B cell (primary cell): Measurements from ENCODE around the gene C14orf39. TPM values are rescaled to one million over a fixed set of nuclear protein-coding genes. Genes with fewer than 3 reads are reported as not detected.

ENCODE experiments used
- ATAC-seq: fragments of 200-7000 bp; cut with Tn5 transposase; one replicate; pipeline ENCODE4 v1.10.0; 2021; ENCODE audit warnings: low read depth, mild to moderate bottlenecking, moderate number of reproducible peaks, moderate library complexity
- CTCF ChIA-PET: fragments of 350-600 bp; sonication (Branson Sonifier 250); formaldehyde crosslinking; loops from one replicate; lab custom pipeline; 2021; ENCODE audit warnings: antibody characterized with exemption, inconsistent platforms; lab: Charles Lee
- POLR2A ChIA-PET: fragments of 350-600 bp; sonication (Branson Sonifier 250); formaldehyde crosslinking; loops from one replicate; lab custom pipeline; 2021; ENCODE audit warnings: antibody characterized with exemption; lab: Charles Lee
- DNase-seq: peaks from one replicate; pipeline ENCODE4 v3.0.0; 2013
- H2AFZ ChIP-seq: 2 replicates; pipeline ENCODE4 v1.6.1; 2012; ENCODE audit warnings: mild to moderate bottlenecking, low read depth, low read length; ENCODE audit not compliant: insufficient read depth, poor library complexity, severe bottlenecking
- H3K27ac ChIP-seq, 2 donors: 1 replicate in 1 of 2; 2 replicates in 1 of 2; pipeline ENCODE4 v1.5.1; 2012 to 2013; ENCODE audit warnings: low read length in 2 of 2, mild to moderate bottlenecking in 2 of 2, moderate library complexity in 1 of 2
- H3K27me3 ChIP-seq, 4 experiments: fragments of 200-600 bp in 1 of 4; sonication (generic) in 1 of 4; replicated peaks in 1 of 4; 1 replicate in 2 of 4; 2 replicates in 2 of 4; pipeline versions ENCODE4 v1.6.1 to v1.7.0; 2013 to 2016; ENCODE audit warnings: low read length in 3 of 4, mild to moderate bottlenecking in 2 of 4, mixed read lengths in 1 of 4, moderate library complexity in 1 of 4; ENCODE audit not compliant: insufficient read depth in 4 of 4, control insufficient read depth in 3 of 4; ENCODE audit errors: control extremely low read depth in 1 of 4
- H3K36me3 ChIP-seq, 2 experiments: replicated peaks in 1 of 2; 1 replicate in 1 of 2; 2 replicates in 1 of 2; pipeline versions ENCODE4 v1.6.1 to v1.7.1; 2013; ENCODE audit warnings: low read length in 1 of 2; ENCODE audit not compliant: insufficient read depth in 2 of 2, control insufficient read depth in 1 of 2; ENCODE audit errors: control extremely low read depth in 1 of 2, extremely low read depth in 1 of 2
- H3K4me1 ChIP-seq, 2 donors: fragments of 200-600 bp in 1 of 2; sonication (generic) in 1 of 2; 1 replicate in 1 of 2; 2 replicates in 1 of 2; pipeline versions ENCODE4 v1.5.1 to v1.6.1; 2013 to 2017; ENCODE audit warnings: low read length in 2 of 2; ENCODE audit not compliant: control insufficient read depth in 2 of 2, insufficient read depth in 2 of 2
- H3K4me2 ChIP-seq: replicated peaks from 2 replicates; pipeline ENCODE3; 2012; ENCODE audit warnings: mild to moderate bottlenecking, low read depth, low read length; ENCODE audit not compliant: poor library complexity, severe bottlenecking
- H3K4me3 ChIP-seq, 5 experiments: fragments of 200-600 bp in 1 of 5; sonication (generic) in 1 of 5; 1 replicate in 3 of 5; 2 replicates in 2 of 5; pipeline versions ENCODE4 v1.5.1 to v1.7.0; 2011 to 2016; ENCODE audit warnings: low read length in 4 of 5, mild to moderate bottlenecking in 4 of 5, low read depth in 2 of 5, control low read depth in 1 of 5, moderate library complexity in 1 of 5; ENCODE audit not compliant: insufficient read depth in 1 of 5; ENCODE audit errors: control extremely low read depth in 1 of 5, extremely low read depth in 1 of 5
- H3K79me2 ChIP-seq: fragments of 200-600 bp; sonication (generic); one replicate; pipeline ENCODE4 v1.6.0; 2016; ENCODE audit warnings: low read length; ENCODE audit not compliant: control insufficient read depth, insufficient read depth
- H3K9ac ChIP-seq: fragments of 200-600 bp; sonication (generic); 2 replicates; pipeline ENCODE4 v1.6.1; 2017; ENCODE audit warnings: mild to moderate bottlenecking, low read length, moderate library complexity
- H3K9me3 ChIP-seq, 3 donors: one replicate each; pipeline versions ENCODE4 v1.6.1 to v1.7.1; 2013; ENCODE audit warnings: low read length in 2 of 3; ENCODE audit not compliant: control insufficient read depth in 2 of 3, insufficient read depth in 1 of 3; ENCODE audit errors: control extremely low read depth in 1 of 3
- H4K20me1 ChIP-seq: 2 replicates; pipeline ENCODE4 v1.6.0; 2012; ENCODE audit warnings: mild to moderate bottlenecking, low read length; ENCODE audit not compliant: insufficient read depth, control insufficient read depth, poor library complexity, severe bottlenecking
- H3K27ac Mint-ChIP-seq: one replicate; pipeline ENCODE4 v1.8.0; 2021; ENCODE audit warnings: mixed read lengths
- H3K27me3 Mint-ChIP-seq: one replicate; pipeline ENCODE4 v1.8.0; 2021; ENCODE audit warnings: mixed read lengths
- H3K4me1 Mint-ChIP-seq: one replicate; pipeline ENCODE4 v1.8.0; 2021; ENCODE audit warnings: mixed read lengths
- H3K4me3 Mint-ChIP-seq: one replicate; pipeline ENCODE4 v1.8.0; 2021; ENCODE audit warnings: mixed read lengths
- H3K9me3 Mint-ChIP-seq: one replicate; pipeline ENCODE4 v1.8.0; 2022; ENCODE audit warnings: mixed read lengths; ENCODE audit not compliant: insufficient read depth
- EZH2 ChIP-seq: IDR thresholded peaks from 2 replicates; pipeline ENCODE4 v1.6.1; 2012; ENCODE audit warnings: borderline replicate concordance, low read depth, mild to moderate bottlenecking, moderate library complexity, low read length; ENCODE audit not compliant: insufficient read depth, poor library complexity, severe bottlenecking
- WGBS: methylation state at CpG from one replicate; pipeline ENCODE4 v1.1.5; 2013; ENCODE audit warnings: missing lambda C conversion rate; ENCODE audit not compliant: insufficient coverage; 5-methylcytosine and 5-hydroxymethylcytosine counted together
- intact Hi-C: fragments of 100-400 bp; cut with micrococcal nuclease; formaldehyde crosslinking; loops from one replicate; pipeline ENCODE4 v1.10.0; 2022
- polyA plus RNA-seq: library from polyadenylated mRNA; depleted of rRNA; stranded (reverse); fragments of >200 nt; gene quantifications from 2 replicates; pipeline ENCODE4 v1.2.3, GENCODE V29; 2012
- total RNA-seq, 2 donors: library from RNA; stranded (reverse); fragments of 120-200 nt in 1 of 2; gene quantifications; 1 replicate in 1 of 2; 2 replicates in 1 of 2; pipeline versions ENCODE4 v1.2.3 to v1.2.4, GENCODE V29; 2013 to 2022
- TF ChIP-seq, protein P1 (sequence below): fragments of 200-600 bp; IDR thresholded peaks from one replicate; pipeline ENCODE4 v1.8.0; 2022; ENCODE audit warnings: antibody characterized with exemption, mild to moderate bottlenecking

The C14orf39 gene
- total and polyA plus RNA-seq, 2 donors (not counting 1 experiment from before 2014, with no cell fraction given), result not detected

DNA sequence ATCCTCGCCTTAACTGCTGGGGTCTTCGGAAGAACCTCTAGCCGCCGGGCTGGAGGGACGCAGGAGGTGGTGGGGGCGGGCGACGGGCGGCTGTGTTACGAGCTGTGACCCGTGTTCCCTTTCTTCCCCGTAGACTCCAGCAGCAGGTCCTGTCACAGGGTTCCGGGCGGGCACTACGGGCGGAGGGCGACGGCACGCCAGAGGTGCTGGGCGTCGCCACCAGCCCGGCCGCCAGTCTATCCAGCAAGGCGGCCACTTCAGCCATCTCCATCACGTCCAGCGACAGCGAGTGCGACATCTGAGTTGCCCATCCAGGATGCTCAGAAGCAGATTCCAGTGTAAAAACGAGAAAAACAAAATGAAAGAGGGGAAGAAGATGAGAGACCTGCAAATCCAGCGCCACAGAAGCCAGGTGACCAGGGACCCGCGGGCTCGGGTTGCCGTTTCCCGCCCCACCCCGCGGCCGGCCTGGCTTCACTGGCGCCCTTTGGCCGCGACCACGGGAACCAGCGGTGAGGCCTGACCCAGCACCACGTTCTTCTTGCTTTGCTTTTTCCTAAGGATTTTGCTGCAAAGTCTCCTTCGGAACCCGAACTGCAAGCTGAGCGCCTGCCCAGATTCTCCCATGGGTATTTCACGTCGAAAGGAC, 25.2 kb upstream of the C14orf39 start:
- Histone ChIP-seq H3K27ac (no peak overlapping the region), H3K27me3 (peaks cover 0 to 97% (median 80%) of the 10 kb centered on the region in 4 experiments), H3K79me2 (no peaks in the 10 kb centered on the region), H3K4me2 (peak overlapping the region; percentile 55), H4K20me1 (no peaks in the 10 kb centered on the region), H3K4me1 (peaks cover 32 to 48% of the 10 kb centered on the region in 2 donors), H3K9ac (no peak overlapping the region), H3K9me3 (peaks cover 0 to 53% (median 2%) of the 10 kb centered on the region in 3 donors), H3K4me3 (peak overlapping the region in 1 of 5 experiments; percentile 7), H2AFZ (peak overlapping the region; percentile 28), H3K36me3 (no peaks in the 10 kb centered on the region)
- Mint-ChIP-seq H3K9me3 (no peaks in the 10 kb centered on the region), H3K27ac (no peak overlapping the region), H3K4me3 (peak overlapping the region; percentile 55), H3K4me1 (peaks cover 19% of the 10 kb centered on the region), H3K27me3 (peaks cover 59% of the 10 kb centered on the region)
- intact Hi-C loops, result loop anchor here (5.0 kb wide), 2 partner anchors 126 to 141 kb away; no protein-coding TSS in a partner anchor
- WGBS, result 13% methylated on average over 46 of the region's 49 CpGs
- ATAC-seq (no peak), DNase-seq (peak; percentile 33)
- ChIA-PET CTCF (no interaction called here), POLR2A (no interaction called here)
- TF ChIP-seq EZH2, result peak; percentile 85
- TF ChIP-seq, protein P1, sequence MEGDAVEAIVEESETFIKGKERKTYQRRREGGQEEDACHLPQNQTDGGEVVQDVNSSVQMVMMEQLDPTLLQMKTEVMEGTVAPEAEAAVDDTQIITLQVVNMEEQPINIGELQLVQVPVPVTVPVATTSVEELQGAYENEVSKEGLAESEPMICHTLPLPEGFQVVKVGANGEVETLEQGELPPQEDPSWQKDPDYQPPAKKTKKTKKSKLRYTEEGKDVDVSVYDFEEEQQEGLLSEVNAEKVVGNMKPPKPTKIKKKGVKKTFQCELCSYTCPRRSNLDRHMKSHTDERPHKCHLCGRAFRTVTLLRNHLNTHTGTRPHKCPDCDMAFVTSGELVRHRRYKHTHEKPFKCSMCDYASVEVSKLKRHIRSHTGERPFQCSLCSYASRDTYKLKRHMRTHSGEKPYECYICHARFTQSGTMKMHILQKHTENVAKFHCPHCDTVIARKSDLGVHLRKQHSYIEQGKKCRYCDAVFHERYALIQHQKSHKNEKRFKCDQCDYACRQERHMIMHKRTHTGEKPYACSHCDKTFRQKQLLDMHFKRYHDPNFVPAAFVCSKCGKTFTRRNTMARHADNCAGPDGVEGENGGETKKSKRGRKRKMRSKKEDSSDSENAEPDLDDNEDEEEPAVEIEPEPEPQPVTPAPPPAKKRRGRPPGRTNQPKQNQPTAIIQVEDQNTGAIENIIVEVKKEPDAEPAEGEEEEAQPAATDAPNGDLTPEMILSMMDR, result no peak

DNA sequence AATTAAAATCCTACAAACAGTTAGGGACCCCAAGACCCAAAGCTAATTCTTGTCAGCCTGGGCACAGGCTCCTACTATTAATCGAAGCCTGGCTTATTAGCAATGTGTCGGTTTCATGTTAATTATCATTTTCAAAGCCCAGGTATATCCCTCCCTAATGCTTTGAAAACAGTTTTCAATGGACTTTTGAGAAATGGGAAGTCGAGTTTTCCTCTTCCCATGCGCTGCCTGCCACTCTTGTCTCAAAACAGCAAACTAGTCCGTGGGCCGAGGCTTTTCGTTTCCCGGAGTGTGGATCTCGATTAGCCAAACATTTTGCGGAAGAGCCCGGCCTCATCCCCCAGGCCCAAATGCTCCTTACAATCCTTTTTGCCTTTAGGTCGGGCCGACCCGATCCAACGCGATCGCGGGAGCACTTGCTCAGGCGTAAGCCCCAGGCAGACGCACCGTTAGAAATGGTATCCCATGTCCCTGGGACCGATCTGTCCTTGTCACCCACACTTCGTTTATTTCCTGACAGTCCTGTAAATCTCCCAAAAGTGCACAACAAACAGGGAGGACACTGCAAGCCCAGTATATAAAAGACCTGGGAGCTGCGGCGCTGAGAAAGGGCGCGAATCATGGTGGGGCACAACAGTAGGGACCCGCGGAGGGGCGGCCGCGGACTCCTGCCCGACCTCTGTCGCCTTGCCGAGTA, 24.5 kb upstream of the C14orf39 start:
- no peak for TF ChIP-seq EZH2
- TF ChIP-seq, protein P1, result no peak
- DNase-seq, result peak; percentile 26
- WGBS, result 8% methylated on average over 34 of the region's 35 CpGs

More for the DNA sequence above, 24.5 kb upstream of the C14orf39 start:
- no peaks in the 10 kb centered on the region for H3K79me2 ChIP-seq
- peak overlapping the region; percentile 28 for H2AFZ ChIP-seq
- Mint-ChIP-seq H3K4me3 (peak overlapping the region; percentile 23), H3K4me1 (peaks cover 15% of the 10 kb centered on the region), H3K27ac (no peak overlapping the region), H3K9me3 (no peaks in the 10 kb centered on the region), H3K27me3 (peaks cover 63% of the 10 kb centered on the region)
- no peak overlapping the region for H3K27ac ChIP-seq
- H3K9me3 ChIP-seq, result peaks cover 0 to 47% (median 2%) of the 10 kb centered on the region in 3 donors
- no peaks in the 10 kb centered on the region for H4K20me1 ChIP-seq
- ATAC-seq, result no peak
- H3K4me1 ChIP-seq, result peaks cover 28 to 42% of the 10 kb centered on the region in 2 donors
- H3K4me2 ChIP-seq, result peak overlapping the region; percentile 55
- CTCF ChIA-PET, result no interaction called here
- H3K9ac ChIP-seq, result no peak overlapping the region
- peak overlapping the region in 1 of 5 experiments; percentile 7 for H3K4me3 ChIP-seq
- POLR2A ChIA-PET, result no interaction called here
- H3K27me3 ChIP-seq, result peaks cover 0 to 97% (median 84%) of the 10 kb centered on the region in 4 experiments
- intact Hi-C loops, result loop anchor here (5.0 kb wide), 2 partner anchors 127 to 142 kb away; no protein-coding TSS in a partner anchor
- no peaks in the 10 kb centered on the region for H3K36me3 ChIP-seq
